CD14-positive monocyte (primary cell): ENCODE data around the gene TRIM29. TPM values are rescaled to one million over a fixed set of nuclear protein-coding genes. Genes with fewer than 3 reads are reported as not detected.
A peak's percentile ranks its signal among the peaks of the same experiment; 100 is the strongest.

ENCODE experiments used
- DNase-seq, 3 donors: peaks; one replicate each; pipeline ENCODE4 v3.0.0-alpha.2; 2011 to 2022
- H2AFZ ChIP-seq: 2 replicates; pipeline ENCODE4 v1.6.0; 2012; ENCODE audit warnings: mild to moderate bottlenecking, low read depth, low read length, inconsistent platforms; ENCODE audit not compliant: insufficient read depth, poor library complexity, severe bottlenecking
- H3K27ac ChIP-seq, 2 donors: 1 replicate in 1 of 2; 2 replicates in 1 of 2; pipeline ENCODE4 v1.5.1; 2012 to 2013; ENCODE audit warnings: low read length in 2 of 2, control low read depth in 1 of 2, inconsistent platforms in 1 of 2, low read depth in 1 of 2, mild to moderate bottlenecking in 1 of 2
- H3K27me3 ChIP-seq, 2 donors: one replicate each; pipeline versions ENCODE4 v1.6.0 to v1.6.1; 2011 to 2013; ENCODE audit warnings: low read length in 2 of 2; ENCODE audit not compliant: control insufficient read depth in 2 of 2, insufficient read depth in 2 of 2
- H3K36me3 ChIP-seq, 2 donors: replicated peaks in 1 of 2; 1 replicate in 1 of 2; 2 replicates in 1 of 2; pipeline versions ENCODE4 v1.5.1 to v1.6.1; 2012 to 2013; ENCODE audit warnings: low read length in 2 of 2, control low read depth in 1 of 2, inconsistent platforms in 1 of 2, mild to moderate bottlenecking in 1 of 2; ENCODE audit not compliant: insufficient read depth in 2 of 2, control insufficient read depth in 1 of 2
- H3K4me1 ChIP-seq, 2 donors: 1 replicate in 1 of 2; 2 replicates in 1 of 2; pipeline versions ENCODE4 v1.5.1 to v1.6.1; 2012 to 2013; ENCODE audit warnings: low read length in 2 of 2, control low read depth in 1 of 2, inconsistent platforms in 1 of 2, mild to moderate bottlenecking in 1 of 2, moderate library complexity in 1 of 2; ENCODE audit not compliant: insufficient read depth in 2 of 2, control insufficient read depth in 1 of 2
- H3K4me2 ChIP-seq: replicated peaks from 2 replicates; pipeline ENCODE3; 2012; ENCODE audit warnings: low read length, moderate library complexity, mild to moderate bottlenecking; ENCODE audit not compliant: poor library complexity, severe bottlenecking; ENCODE audit errors: extremely low read depth
- H3K4me3 ChIP-seq, 3 experiments: fragments of 200-600 bp in 1 of 3; sonication (generic) in 1 of 3; replicated peaks in 1 of 3; 1 replicate in 2 of 3; 2 replicates in 1 of 3; pipeline ENCODE4 v1.5.1; 2011 to 2013; ENCODE audit warnings: low read length in 3 of 3, mild to moderate bottlenecking in 3 of 3, control low read depth in 2 of 3, low read depth in 2 of 3, inconsistent platforms in 1 of 3, moderate library complexity in 1 of 3
- H3K79me2 ChIP-seq: 2 replicates; pipeline ENCODE4 v1.6.0; 2012; ENCODE audit warnings: mild to moderate bottlenecking, control low read depth, inconsistent platforms, low read length, moderate library complexity; ENCODE audit not compliant: insufficient read depth
- H3K9ac ChIP-seq: 2 replicates; pipeline ENCODE4 v1.6.0; 2017; ENCODE audit warnings: low read length, mild to moderate bottlenecking; ENCODE audit not compliant: insufficient read depth, poor library complexity, severe bottlenecking
- H3K9me3 ChIP-seq, 2 donors: replicated peaks in 1 of 2; 1 replicate in 1 of 2; 2 replicates in 1 of 2; pipeline versions ENCODE4 v1.5.1 to v1.6.1; 2012 to 2013; ENCODE audit warnings: low read length in 2 of 2, control low read depth in 1 of 2; ENCODE audit not compliant: control insufficient read depth in 1 of 2, insufficient read depth in 1 of 2
- H4K20me1 ChIP-seq: 2 replicates; pipeline ENCODE4 v1.6.0; 2012; ENCODE audit warnings: mild to moderate bottlenecking, low read length, control low read depth, moderate library complexity; ENCODE audit not compliant: insufficient read depth
- H3K27ac Mint-ChIP-seq, 7 donors: one replicate each; pipeline ENCODE4 v1.8.0; 2020; ENCODE audit warnings: mild to moderate bottlenecking in 7 of 7, mixed read lengths in 7 of 7, moderate library complexity in 6 of 7, inconsistent platforms in 2 of 7
- H3K27me3 Mint-ChIP-seq, 3 donors: one replicate each; pipeline ENCODE4 v1.8.0; 2021 to 2022; ENCODE audit warnings: low read depth in 3 of 3, mild to moderate bottlenecking in 3 of 3, mixed read lengths in 3 of 3, moderate library complexity in 3 of 3, inconsistent platforms in 1 of 3
- H3K36me3 Mint-ChIP-seq, 2 donors: one replicate each; pipeline ENCODE4 v1.8.0; 2020; ENCODE audit warnings: mixed read lengths in 2 of 2, inconsistent platforms in 1 of 2, mild to moderate bottlenecking in 1 of 2
- H3K4me1 Mint-ChIP-seq: one replicate; pipeline ENCODE4 v1.8.0; 2020; ENCODE audit warnings: mild to moderate bottlenecking, mixed read lengths
- H3K4me3 Mint-ChIP-seq, 2 donors: one replicate each; pipeline ENCODE4 v1.8.0; 2020; ENCODE audit warnings: mild to moderate bottlenecking in 2 of 2, mixed read lengths in 2 of 2, moderate library complexity in 1 of 2
- H3K9me3 Mint-ChIP-seq, 7 donors: one replicate each; pipeline ENCODE4 v1.8.0; 2020 to 2022; ENCODE audit warnings: mixed read lengths in 7 of 7, mild to moderate bottlenecking in 6 of 7, moderate library complexity in 6 of 7, inconsistent platforms in 2 of 7
- CTCF ChIP-seq: fragments of 200-600 bp; IDR thresholded peaks from one replicate; pipeline ENCODE4 v1.8.0; 2022; ENCODE audit warnings: antibody characterized with exemption, mild to moderate bottlenecking
- WGBS: methylation state at CpG from one replicate; pipeline ENCODE4 v1.1.5; 2013; ENCODE audit warnings: missing lambda C conversion rate; ENCODE audit not compliant: insufficient coverage; 5-methylcytosine and 5-hydroxymethylcytosine counted together
- intact Hi-C, 2 donors: fragments of 100-400 bp; cut with micrococcal nuclease; formaldehyde crosslinking; loops; one replicate each; pipeline versions ENCODE4 v1.15.0 to v1.15.1; 2023
- polyA plus RNA-seq, 3 donors: library from polyadenylated mRNA; depleted of rRNA in 1 of 3; unstranded in 2 of 3; stranded (reverse) in 1 of 3; fragments of 300-500 nt in 2 of 3; fragments of >200 nt in 1 of 3; fragmentation: Illumina TruSeq in 2 of 3; gene quantifications; 1 replicate in 2 of 3; 2 replicates in 1 of 3; pipeline ENCODE4 v1.2.3, GENCODE V29; 2012 to 2021

TRIM29 gene
- polyA plus RNA-seq, 3 donors = not detected

GRCh38 chr11:120182372-120182771, 44.5 kb upstream of the TRIM29 start:
- H4K20me1 ChIP-seq = no peaks in the 10 kb centered on the region
- Mint-ChIP-seq H3K9me3 (peaks cover 0 to 2% (median 0%) of the 10 kb centered on the region in 7 donors), H3K4me1 (peaks cover 17% of the 10 kb centered on the region), H3K4me3 (no peak overlapping the region), H3K36me3 (no peaks in the 10 kb centered on the region), H3K27ac (peak overlapping the region in 1 of 7 donors; percentile 73), H3K27me3 (peaks cover 11 to 27% (median 18%) of the 10 kb centered on the region in 3 donors)
- intact Hi-C loops = no loop called here
- WGBS = 79% methylated on average over 6 of the region's 7 CpGs
- no peak overlapping the region for H2AFZ ChIP-seq
- no peak overlapping the region for H3K27ac ChIP-seq
- H3K4me1 ChIP-seq = peaks cover 10 to 11% of the 10 kb centered on the region in 2 donors
- DNase-seq = no peak
- no peaks in the 10 kb centered on the region for H3K9me3 ChIP-seq
- no peak overlapping the region for H3K4me2 ChIP-seq
- no peaks in the 10 kb centered on the region for H3K27me3 ChIP-seq
- H3K9ac ChIP-seq = no peak overlapping the region
- no peaks in the 10 kb centered on the region for H3K79me2 ChIP-seq
- TF ChIP-seq CTCF = no peak
- no peaks in the 10 kb centered on the region for H3K36me3 ChIP-seq
- H3K4me3 ChIP-seq = no peak overlapping the region

DNA sequence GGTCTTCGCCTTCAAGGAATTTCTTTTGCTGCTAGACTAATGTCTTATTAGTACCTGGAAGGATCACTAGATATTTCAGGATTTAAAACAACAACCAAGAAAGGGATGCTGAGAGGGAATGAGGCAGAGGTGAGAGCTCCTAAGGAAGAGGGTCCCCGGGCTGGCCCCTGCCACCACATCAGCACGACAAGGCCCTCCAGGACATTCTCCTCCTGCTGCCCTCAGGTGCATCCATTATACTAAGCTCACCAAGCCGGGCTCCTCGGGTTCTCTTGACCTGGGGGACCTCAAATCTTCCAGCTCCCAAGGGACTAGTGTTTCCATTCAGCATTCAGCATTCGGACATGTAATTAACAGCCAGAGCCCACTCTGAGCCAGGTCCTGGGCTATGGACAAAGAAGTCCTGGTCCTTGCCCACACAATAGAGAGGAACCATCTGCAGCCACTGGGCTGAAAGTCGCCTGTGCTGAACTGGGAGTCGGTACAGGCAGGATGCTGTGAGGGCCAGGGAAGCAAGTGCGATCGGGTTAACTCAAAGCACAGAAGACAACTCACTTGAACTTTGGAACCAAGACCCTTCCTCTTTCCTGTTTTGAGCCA, 43.6 kb upstream of the TRIM29 start:
- DNase-seq = no peak

More for the DNA sequence above, 43.6 kb upstream of the TRIM29 start:
- Mint-ChIP-seq H3K27ac (peak overlapping the region in 1 of 7 donors; percentile 40), H3K36me3 (no peaks in the 10 kb centered on the region), H3K4me3 (no peak overlapping the region), H3K4me1 (peaks cover 17% of the 10 kb centered on the region), H3K27me3 (peaks cover 14 to 24% (median 17%) of the 10 kb centered on the region in 3 donors), H3K9me3 (peaks cover 0 to 2% (median 0%) of the 10 kb centered on the region in 7 donors)
- no peak overlapping the region for H3K9ac ChIP-seq
- H3K36me3 ChIP-seq = no peaks in the 10 kb centered on the region
- no peaks in the 10 kb centered on the region for H3K27me3 ChIP-seq
- no peaks in the 10 kb centered on the region for H3K79me2 ChIP-seq
- no peak overlapping the region for H3K4me3 ChIP-seq
- H4K20me1 ChIP-seq = no peaks in the 10 kb centered on the region
- peaks cover 10 to 11% of the 10 kb centered on the region in 2 donors for H3K4me1 ChIP-seq
- intact Hi-C loops = no loop called here
- no peak overlapping the region for H3K27ac ChIP-seq
- H3K9me3 ChIP-seq = no peaks in the 10 kb centered on the region
- no peak overlapping the region for H2AFZ ChIP-seq
- no peak overlapping the region for H3K4me2 ChIP-seq
- 93% methylated on average over 10 of the region's 10 CpGs for WGBS
- no peak for TF ChIP-seq CTCF
